Stimulated activated CD8-positive, alpha-beta memory T cell treated with anti-CD3 and anti-CD28 coated beads, Interleukin-7, amount 100 ng/mL, for 24 hours (primary cell): Measurements from ENCODE around the gene BPHL.
"Not testable (repeated sequence)": the region's sequence is repeated elsewhere in the genome, so short reads cannot be mapped to it uniquely, and the experiment has no call there.

Experiments used
- DNase-seq: peaks from one replicate; pipeline ENCODE4 v3.0.0-alpha.2; 2020; ENCODE audit warnings: low read depth

The BPHL gene

GRCh38 chr6:3179945-3180344 is 61.4 kb downstream of the BPHL start:
- DNase-seq = not testable (repeated sequence)

GRCh38 chr6:3181105-3181504 is 62.6 kb downstream of the BPHL start:
- DNase-seq = no peak

GRCh38 chr6:3183066-3183465 is 64.6 kb downstream of the BPHL start:
- DNase-seq = no peak

GRCh38 chr6:3186974-3187382 is 68.5 kb downstream of the BPHL start:
- no peak for DNase-seq

GRCh38 chr6:3188262-3188661 is 69.8 kb downstream of the BPHL start:
- no peak for DNase-seq

- not testable (repeated sequence) for DNase-seq
These were observed 70.7 kb downstream of the BPHL start for GRCh38 chr6:3189192-3189591.

GRCh38 chr6:3190056-3190455 is 71.5 kb downstream of the BPHL start:
- no peak for DNase-seq

GRCh38 chr6:3190779-3191178 is 72.3 kb downstream of the BPHL start:
- DNase-seq = no peak

- DNase-seq = no peak
These were observed 74.8 kb downstream of the BPHL start for GRCh38 chr6:3193102-3193849.

GRCh38 chr6:3194535-3195419 is 76.3 kb downstream of the BPHL start:
- no peak for DNase-seq

GRCh38 chr6:3195420-3195694 is 76.8 kb downstream of the BPHL start:
- no peak for DNase-seq

GRCh38 chr6:3195695-3196497 is 77.4 kb downstream of the BPHL start:
- no peak for DNase-seq

GRCh38 chr6:3196770-3197169 is 78.3 kb downstream of the BPHL start:
- DNase-seq = no peak

- DNase-seq = not testable (repeated sequence)
These were observed 79.2 kb downstream of the BPHL start for GRCh38 chr6:3197734-3198133.

GRCh38 chr6:3199382-3199781 is 80.9 kb downstream of the BPHL start:
- DNase-seq = no peak

- DNase-seq = no peak
These were observed 82.2 kb downstream of the BPHL start for GRCh38 chr6:3200682-3201081.

- no peak for DNase-seq
These were observed 82.9 kb downstream of the BPHL start for GRCh38 chr6:3201388-3201787.
